Liver (tissue), 9 donors: Measurements from ENCODE around the gene NSF. TPM values are rescaled to one million over a fixed set of nuclear protein-coding genes. Genes with fewer than 3 reads are reported as not detected.

Experiments
- DNase-seq: peaks from one replicate; pipeline ENCODE4 v3.0.0-alpha.2; 2017; ENCODE audit warnings: low spot score
- H3K27ac ChIP-seq, 2 donors: one replicate each; pipeline ENCODE4 v1.7.0; 2013; ENCODE audit warnings: inconsistent platforms in 2 of 2, low read length in 2 of 2, control low read depth in 1 of 2, low read depth in 1 of 2, mild to moderate bottlenecking in 1 of 2
- H3K27me3 ChIP-seq, 4 donors: one replicate each; pipeline versions ENCODE4 v1.6.1 to v1.7.0; 2013; ENCODE audit warnings: low read length in 3 of 4, inconsistent platforms in 1 of 4, mild to moderate bottlenecking in 1 of 4, moderate library complexity in 1 of 4; ENCODE audit not compliant: control insufficient read depth in 4 of 4, insufficient read depth in 4 of 4
- H3K36me3 ChIP-seq, 4 donors: one replicate each; pipeline versions ENCODE4 v1.6.1 to v1.7.0; 2013; ENCODE audit warnings: low read length in 3 of 4, mild to moderate bottlenecking in 3 of 4, low read depth in 1 of 4, moderate library complexity in 1 of 4; ENCODE audit not compliant: control insufficient read depth in 4 of 4, insufficient read depth in 3 of 4
- H3K4me1 ChIP-seq, 4 donors: one replicate each; pipeline versions ENCODE4 v1.6.1 to v1.7.0; 2013; ENCODE audit warnings: low read length in 3 of 4, mild to moderate bottlenecking in 3 of 4, moderate library complexity in 1 of 4; ENCODE audit not compliant: control insufficient read depth in 4 of 4, insufficient read depth in 4 of 4
- H3K4me3 ChIP-seq, 3 donors: one replicate each; pipeline versions ENCODE4 v1.6.1 to v1.7.0; 2013; ENCODE audit warnings: low read length in 3 of 3, control low read depth in 1 of 3, low read depth in 1 of 3, mild to moderate bottlenecking in 1 of 3
- H3K9ac ChIP-seq, 2 donors: one replicate each; pipeline ENCODE4 v1.7.0; 2013; ENCODE audit warnings: low read length in 2 of 2, mild to moderate bottlenecking in 2 of 2, moderate library complexity in 2 of 2, control low read depth in 1 of 2, low read depth in 1 of 2
- H3K9me3 ChIP-seq, 4 donors: one replicate each; pipeline versions ENCODE4 v1.6.1 to v1.7.0; 2013; ENCODE audit warnings: low read length in 3 of 4; ENCODE audit not compliant: control insufficient read depth in 4 of 4
- EGR1 ChIP-seq, 2 donors: IDR thresholded peaks; 2 replicates each; pipeline ENCODE4 v1.6.1; 2016 to 2018; ENCODE audit warnings: antibody characterized with exemption in 2 of 2, low read depth in 2 of 2
- FOXA1 ChIP-seq: IDR thresholded peaks from 2 replicates; pipeline ENCODE4 v1.6.1; 2016; ENCODE audit warnings: antibody characterized with exemption
- FOXA2 ChIP-seq: IDR thresholded peaks from 2 replicates; pipeline ENCODE4 v1.6.1; 2016; ENCODE audit warnings: antibody characterized with exemption
- GABPA ChIP-seq, 2 donors: IDR thresholded peaks in 1 of 2; conservative IDR thresholded peaks in 1 of 2; 2 replicates each; pipeline ENCODE4 v1.6.1; 2016; ENCODE audit warnings: antibody characterized with exemption in 2 of 2, mild to moderate bottlenecking in 1 of 2, moderate library complexity in 1 of 2
- HNF4A ChIP-seq, 2 donors: conservative IDR thresholded peaks; 2 replicates each; pipeline ENCODE4 v1.6.1; 2016; ENCODE audit warnings: antibody characterized with exemption in 2 of 2, mild to moderate bottlenecking in 2 of 2
- HNF4G ChIP-seq: IDR thresholded peaks from 2 replicates; pipeline ENCODE4 v1.6.1; 2016; ENCODE audit warnings: antibody characterized with exemption
- JUND ChIP-seq, 2 donors: IDR thresholded peaks; 2 replicates each; pipeline ENCODE4 v1.6.1; 2016; ENCODE audit warnings: antibody characterized with exemption in 2 of 2
- NR2F2 ChIP-seq: IDR thresholded peaks from 2 replicates; pipeline ENCODE4 v1.6.1; 2016; ENCODE audit warnings: antibody characterized with exemption
- RAD21 ChIP-seq, 2 donors: IDR thresholded peaks; 2 replicates each; pipeline ENCODE4 v1.6.1; 2016; ENCODE audit warnings: antibody characterized with exemption in 2 of 2, mild to moderate bottlenecking in 2 of 2
- RXRA ChIP-seq, 2 donors: IDR thresholded peaks; 2 replicates each; pipeline ENCODE4 v1.6.1; 2017 to 2018; ENCODE audit warnings: antibody characterized with exemption in 2 of 2, mild to moderate bottlenecking in 1 of 2
- SP1 ChIP-seq: IDR thresholded peaks from 2 replicates; pipeline ENCODE4 v1.6.1; 2018; ENCODE audit warnings: antibody characterized with exemption, mild to moderate bottlenecking
- TAF1 ChIP-seq: conservative IDR thresholded peaks from 2 replicates; pipeline ENCODE4 v1.6.1; 2016; ENCODE audit warnings: antibody characterized with exemption, mild to moderate bottlenecking
- YY1 ChIP-seq: IDR thresholded peaks from 2 replicates; pipeline ENCODE4 v1.6.1; 2016; ENCODE audit warnings: antibody characterized with exemption, mild to moderate bottlenecking
- WGBS: extraction: QIAGEN DNeasy Blood & Tissue Kit; methylation state at CpG from one replicate; pipeline ENCODE4 v1.1.7; 2013; 5-methylcytosine and 5-hydroxymethylcytosine counted together
- polyA plus RNA-seq, 2 donors: library from polyadenylated mRNA; stranded (reverse) in 1 of 2; unstranded in 1 of 2; fragments of 200-250 nt in 1 of 2; fragments of >200 nt in 1 of 2; fragmentation: Nextera tagmentation in 1 of 2; extraction: Ambion mirVana in 1 of 2; gene quantifications; one replicate each; pipeline versions ENCODE4 v1.2.1 to v1.2.3, GENCODE V29; 2013 to 2015
- total RNA-seq, 2 donors: library from RNA; depleted of rRNA; stranded (reverse); fragments of >200 nt; gene quantifications; one replicate each; pipeline ENCODE4 v1.2.3, GENCODE V29; 2014
- TF ChIP-seq, protein P1 (sequence below): fragments of 150-350 bp; IDR thresholded peaks from 2 replicates; pipeline ENCODE4 v1.5.1; 2017; ENCODE audit warnings: improper control_type of control experiment, low read depth, low read length; ENCODE audit not compliant: missing input control
- TF ChIP-seq, protein P2 (sequence below): IDR thresholded peaks from 2 replicates; pipeline ENCODE4 v1.6.1; 2016; ENCODE audit warnings: antibody characterized with exemption
- TF ChIP-seq, protein P3 (sequence below): IDR thresholded peaks from 2 replicates; pipeline ENCODE4 v1.6.1; 2016; ENCODE audit warnings: antibody characterized with exemption, mild to moderate bottlenecking
- TF ChIP-seq, protein P4 (sequence below): IDR thresholded peaks from 2 replicates; pipeline ENCODE4 v1.6.1; 2016; ENCODE audit warnings: antibody characterized with exemption
- TF ChIP-seq, protein P5 (sequence below): IDR thresholded peaks from 2 replicates; pipeline ENCODE4 v1.6.1; 2016; ENCODE audit warnings: antibody characterized with exemption
- donor health status: healthy.
- donor health status: healthy.
- donor health status: healthy.
- donor health status: healthy.
- donor health status: healthy.

NSF gene
- total and polyA plus RNA-seq, 4 donors, result 7.5 to 24.0 (median 15.4) TPM

DNA sequence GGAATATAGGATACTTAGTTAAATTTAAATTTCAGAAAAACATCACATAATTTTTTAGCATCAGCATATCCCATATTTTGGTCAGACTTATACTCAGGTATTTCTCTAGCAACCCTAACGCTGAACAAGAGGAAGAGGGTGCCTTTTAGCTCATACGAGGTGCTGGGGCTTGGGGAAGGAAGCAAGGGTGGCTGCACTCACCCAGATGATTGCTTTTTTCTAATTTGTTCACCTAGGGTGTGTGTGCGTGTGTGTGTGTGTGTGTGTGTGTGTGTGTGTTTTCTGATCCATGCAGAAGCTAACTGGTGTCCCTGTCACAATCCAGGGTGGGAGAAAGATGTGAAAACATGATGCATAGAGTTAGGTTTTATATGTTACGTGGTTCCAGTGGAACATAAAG is 146.9 kb downstream of the NSF start (continued):
- TF ChIP-seq, protein P1, sequence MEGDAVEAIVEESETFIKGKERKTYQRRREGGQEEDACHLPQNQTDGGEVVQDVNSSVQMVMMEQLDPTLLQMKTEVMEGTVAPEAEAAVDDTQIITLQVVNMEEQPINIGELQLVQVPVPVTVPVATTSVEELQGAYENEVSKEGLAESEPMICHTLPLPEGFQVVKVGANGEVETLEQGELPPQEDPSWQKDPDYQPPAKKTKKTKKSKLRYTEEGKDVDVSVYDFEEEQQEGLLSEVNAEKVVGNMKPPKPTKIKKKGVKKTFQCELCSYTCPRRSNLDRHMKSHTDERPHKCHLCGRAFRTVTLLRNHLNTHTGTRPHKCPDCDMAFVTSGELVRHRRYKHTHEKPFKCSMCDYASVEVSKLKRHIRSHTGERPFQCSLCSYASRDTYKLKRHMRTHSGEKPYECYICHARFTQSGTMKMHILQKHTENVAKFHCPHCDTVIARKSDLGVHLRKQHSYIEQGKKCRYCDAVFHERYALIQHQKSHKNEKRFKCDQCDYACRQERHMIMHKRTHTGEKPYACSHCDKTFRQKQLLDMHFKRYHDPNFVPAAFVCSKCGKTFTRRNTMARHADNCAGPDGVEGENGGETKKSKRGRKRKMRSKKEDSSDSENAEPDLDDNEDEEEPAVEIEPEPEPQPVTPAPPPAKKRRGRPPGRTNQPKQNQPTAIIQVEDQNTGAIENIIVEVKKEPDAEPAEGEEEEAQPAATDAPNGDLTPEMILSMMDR, result no peak
- TF ChIP-seq NR2F2 (no peak), RAD21 (IDR thresholded peaks at IDR 0.05) (no peak), EGR1 (IDR thresholded peaks at IDR 0.05; ENCODE audit: low read depth in 2 of 2) (no peak), HNF4G (no peak), TAF1 (no peak), GABPA (IDR thresholded peaks at IDR 0.05 in 1 of 2, conservative IDR thresholded peaks at IDR 0.05 in 1 of 2) (no peak), FOXA2 (no peak)
- TF ChIP-seq, protein P2, sequence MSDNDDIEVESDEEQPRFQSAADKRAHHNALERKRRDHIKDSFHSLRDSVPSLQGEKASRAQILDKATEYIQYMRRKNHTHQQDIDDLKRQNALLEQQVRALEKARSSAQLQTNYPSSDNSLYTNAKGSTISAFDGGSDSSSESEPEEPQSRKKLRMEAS, result no peak

DNA sequence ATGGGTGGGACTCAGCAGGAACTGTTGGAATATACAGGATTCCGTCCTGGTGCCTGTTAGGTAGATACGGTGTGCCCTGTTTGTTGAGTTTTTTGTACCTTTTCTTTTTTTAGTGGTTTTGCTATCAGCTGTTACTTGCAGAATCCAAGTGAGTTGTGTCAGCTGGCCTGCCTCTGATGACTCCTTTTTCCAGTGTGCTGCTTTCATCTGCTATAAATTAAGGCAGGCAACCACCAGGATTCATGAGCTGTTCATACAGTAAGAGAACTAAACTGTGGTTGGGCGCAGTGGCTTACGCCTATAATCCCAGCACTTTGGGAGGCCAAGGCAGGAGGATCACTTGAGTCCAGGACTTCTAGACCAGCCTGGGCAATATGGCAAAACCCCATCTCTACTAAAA is 148.1 kb downstream of the NSF start:
- no peaks in the 10 kb centered on the region for H3K9me3 ChIP-seq
- no peak overlapping the region for H3K9ac ChIP-seq
- DNase-seq, result no peak
- H3K36me3 ChIP-seq, result peaks cover 0 to 3% (median 0%) of the 10 kb centered on the region in 4 donors
- no peaks in the 10 kb centered on the region for H3K27me3 ChIP-seq
- H3K27ac ChIP-seq, result no peak overlapping the region
- TF ChIP-seq RXRA (IDR thresholded peaks at IDR 0.05), result no peak
- TF ChIP-seq FOXA1, result no peak
- TF ChIP-seq JUND (IDR thresholded peaks at IDR 0.05), result no peak
- no peak for TF ChIP-seq EGR1 (IDR thresholded peaks at IDR 0.05; ENCODE audit: low read depth in 2 of 2)
- TF ChIP-seq FOXA2, result no peak
- no peak for TF ChIP-seq TAF1
- TF ChIP-seq SP1, result no peak
- TF ChIP-seq YY1, result no peak
- TF ChIP-seq GABPA (IDR thresholded peaks at IDR 0.05 in 1 of 2, conservative IDR thresholded peaks at IDR 0.05 in 1 of 2), result no peak
- TF ChIP-seq, protein P2, result no peak
- no peak overlapping the region for H3K4me3 ChIP-seq
- no peaks in the 10 kb centered on the region for H3K4me1 ChIP-seq
- WGBS, result 97% methylated on average over 4 of the region's 4 CpGs

DNA sequence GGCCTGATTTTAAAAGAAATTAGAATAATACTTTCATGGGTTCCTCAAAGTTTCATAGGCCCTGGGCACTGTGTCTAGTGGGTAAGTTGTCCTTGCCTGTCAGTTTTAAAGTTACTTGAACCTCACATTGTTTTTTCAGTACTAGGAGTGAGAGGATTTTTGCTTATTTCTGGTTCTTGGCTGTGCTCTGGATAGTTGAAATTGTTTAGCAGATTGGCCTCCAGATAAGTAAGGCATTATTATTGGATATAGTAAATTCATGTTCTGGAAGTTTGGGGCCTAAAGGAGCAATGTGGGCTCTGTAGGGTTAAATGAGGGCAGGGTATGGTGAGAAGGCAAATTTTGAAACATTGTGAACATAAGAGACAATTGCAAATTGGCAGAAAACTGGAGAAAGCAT is 149.5 kb downstream of the NSF start:
- Histone ChIP-seq H3K36me3 (peaks cover 0 to 3% (median under 1%) of the 10 kb centered on the region in 4 donors), H3K4me1 (no peaks in the 10 kb centered on the region), H3K9me3 (no peaks in the 10 kb centered on the region), H3K27ac (no peak overlapping the region), H3K4me3 (no peak overlapping the region), H3K27me3 (no peaks in the 10 kb centered on the region), H3K9ac (no peak overlapping the region)
- no peak for DNase-seq
- TF ChIP-seq HNF4A (conservative IDR thresholded peaks at IDR 0.05), result no peak
- TF ChIP-seq SP1, result no peak
- TF ChIP-seq, protein P3, sequence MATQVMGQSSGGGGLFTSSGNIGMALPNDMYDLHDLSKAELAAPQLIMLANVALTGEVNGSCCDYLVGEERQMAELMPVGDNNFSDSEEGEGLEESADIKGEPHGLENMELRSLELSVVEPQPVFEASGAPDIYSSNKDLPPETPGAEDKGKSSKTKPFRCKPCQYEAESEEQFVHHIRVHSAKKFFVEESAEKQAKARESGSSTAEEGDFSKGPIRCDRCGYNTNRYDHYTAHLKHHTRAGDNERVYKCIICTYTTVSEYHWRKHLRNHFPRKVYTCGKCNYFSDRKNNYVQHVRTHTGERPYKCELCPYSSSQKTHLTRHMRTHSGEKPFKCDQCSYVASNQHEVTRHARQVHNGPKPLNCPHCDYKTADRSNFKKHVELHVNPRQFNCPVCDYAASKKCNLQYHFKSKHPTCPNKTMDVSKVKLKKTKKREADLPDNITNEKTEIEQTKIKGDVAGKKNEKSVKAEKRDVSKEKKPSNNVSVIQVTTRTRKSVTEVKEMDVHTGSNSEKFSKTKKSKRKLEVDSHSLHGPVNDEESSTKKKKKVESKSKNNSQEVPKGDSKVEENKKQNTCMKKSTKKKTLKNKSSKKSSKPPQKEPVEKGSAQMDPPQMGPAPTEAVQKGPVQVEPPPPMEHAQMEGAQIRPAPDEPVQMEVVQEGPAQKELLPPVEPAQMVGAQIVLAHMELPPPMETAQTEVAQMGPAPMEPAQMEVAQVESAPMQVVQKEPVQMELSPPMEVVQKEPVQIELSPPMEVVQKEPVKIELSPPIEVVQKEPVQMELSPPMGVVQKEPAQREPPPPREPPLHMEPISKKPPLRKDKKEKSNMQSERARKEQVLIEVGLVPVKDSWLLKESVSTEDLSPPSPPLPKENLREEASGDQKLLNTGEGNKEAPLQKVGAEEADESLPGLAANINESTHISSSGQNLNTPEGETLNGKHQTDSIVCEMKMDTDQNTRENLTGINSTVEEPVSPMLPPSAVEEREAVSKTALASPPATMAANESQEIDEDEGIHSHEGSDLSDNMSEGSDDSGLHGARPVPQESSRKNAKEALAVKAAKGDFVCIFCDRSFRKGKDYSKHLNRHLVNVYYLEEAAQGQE, result no peak
- TF ChIP-seq NR2F2, result no peak
- TF ChIP-seq YY1, result no peak
- no peak for TF ChIP-seq RAD21 (IDR thresholded peaks at IDR 0.05)
- TF ChIP-seq, protein P1, result no peak
- TF ChIP-seq, protein P4, sequence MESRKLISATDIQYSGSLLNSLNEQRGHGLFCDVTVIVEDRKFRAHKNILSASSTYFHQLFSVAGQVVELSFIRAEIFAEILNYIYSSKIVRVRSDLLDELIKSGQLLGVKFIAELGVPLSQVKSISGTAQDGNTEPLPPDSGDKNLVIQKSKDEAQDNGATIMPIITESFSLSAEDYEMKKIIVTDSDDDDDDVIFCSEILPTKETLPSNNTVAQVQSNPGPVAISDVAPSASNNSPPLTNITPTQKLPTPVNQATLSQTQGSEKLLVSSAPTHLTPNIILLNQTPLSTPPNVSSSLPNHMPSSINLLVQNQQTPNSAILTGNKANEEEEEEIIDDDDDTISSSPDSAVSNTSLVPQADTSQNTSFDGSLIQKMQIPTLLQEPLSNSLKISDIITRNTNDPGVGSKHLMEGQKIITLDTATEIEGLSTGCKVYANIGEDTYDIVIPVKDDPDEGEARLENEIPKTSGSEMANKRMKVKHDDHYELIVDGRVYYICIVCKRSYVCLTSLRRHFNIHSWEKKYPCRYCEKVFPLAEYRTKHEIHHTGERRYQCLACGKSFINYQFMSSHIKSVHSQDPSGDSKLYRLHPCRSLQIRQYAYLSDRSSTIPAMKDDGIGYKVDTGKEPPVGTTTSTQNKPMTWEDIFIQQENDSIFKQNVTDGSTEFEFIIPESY, result no peak
- no peak for TF ChIP-seq GABPA (IDR thresholded peaks at IDR 0.05 in 1 of 2, conservative IDR thresholded peaks at IDR 0.05 in 1 of 2)
- no peak for TF ChIP-seq EGR1 (IDR thresholded peaks at IDR 0.05; ENCODE audit: low read depth in 2 of 2)
- no peak for TF ChIP-seq JUND (IDR thresholded peaks at IDR 0.05)
- no peak for TF ChIP-seq RXRA (IDR thresholded peaks at IDR 0.05)
- TF ChIP-seq, protein P2, result no peak
- TF ChIP-seq, protein P5, sequence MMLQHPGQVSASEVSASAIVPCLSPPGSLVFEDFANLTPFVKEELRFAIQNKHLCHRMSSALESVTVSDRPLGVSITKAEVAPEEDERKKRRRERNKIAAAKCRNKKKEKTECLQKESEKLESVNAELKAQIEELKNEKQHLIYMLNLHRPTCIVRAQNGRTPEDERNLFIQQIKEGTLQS, result no peak
- no peak for TF ChIP-seq HNF4G
- no peak for TF ChIP-seq FOXA2
- TF ChIP-seq FOXA1, result no peak
